K562 (cell line): ENCODE measurements around the gene RNF11. TPM values are rescaled to one million over a fixed set of nuclear protein-coding genes. Genes with fewer than 3 reads are reported as not detected.

Source experiments
- ATAC-seq: fragments of 200-7000 bp; cut with Tn5 transposase; 3 replicates; pipeline ENCODE4 v1.9.1; 2020; ENCODE audit warnings: moderate library complexity
- BruUV-seq: library from RNA; stranded (reverse); fragments of 400-500 nt; replicated peaks from 2 replicates; lab custom pipeline; 2021; lab: Mats Ljungman, UMichigan
- CTCF ChIA-PET: fragments of 300-600 bp; formaldehyde crosslinking; extraction: SDS; loops from one replicate; lab custom pipeline; 2021; ENCODE audit warnings: low intra/inter-chr PET ratio; lab: Yijun Ruan, JAX
- POLR2A ChIA-PET: fragments of 300-600, 350-650 bp; sonication (Branson Sonifier 250); formaldehyde crosslinking; extraction: SDS; loops from one replicate; lab custom pipeline; 2021; ENCODE audit warnings: antibody characterized with exemption, inconsistent platforms; lab: Yijun Ruan, JAX
- DNase-seq, 4 experiments: peaks; one replicate each; pipeline versions ENCODE4 v3.0.0 to v3.0.0-alpha.2; 2011 to 2018; ENCODE audit warnings: low spot score in 3 of 4, mixed read lengths in 3 of 4; ENCODE audit errors: extremely low read depth in 1 of 4
- FAIRE-seq: peaks from 2 replicates; lab custom pipeline; 2011; peaks lifted over from hg19 to GRCh38; lab: Jason Lieb, UNC
- H2AFZ ChIP-seq: 2 replicates; pipeline ENCODE4 v1.6.0; 2011; ENCODE audit warnings: low read depth, low read length, control low read depth, inconsistent platforms
- H3K27ac ChIP-seq: fragments of 200-600 bp; 3 replicates; pipeline ENCODE4 v1.8.0; 2011; ENCODE audit warnings: low read depth, mild to moderate bottlenecking, control low read depth, inconsistent platforms, low read length, moderate library complexity, mixed read lengths; ENCODE audit errors: extremely low read depth
- H3K27me3 ChIP-seq, 2 experiments: fragments of 300-600 bp in 1 of 2; 2 replicates in 1 of 2; 3 replicates in 1 of 2; pipeline versions ENCODE4 v1.6.0 to v1.8.0; 2011; ENCODE audit warnings: inconsistent platforms in 2 of 2, low read length in 2 of 2, mild to moderate bottlenecking in 1 of 2, mixed read lengths in 1 of 2, moderate library complexity in 1 of 2; ENCODE audit not compliant: control insufficient read depth in 2 of 2, insufficient read depth in 2 of 2
- H3K36me3 ChIP-seq: fragments of 300-600 bp; 3 replicates; pipeline ENCODE4 v1.8.0; 2011; ENCODE audit warnings: mild to moderate bottlenecking, low read length, inconsistent platforms; ENCODE audit not compliant: control insufficient read depth, insufficient read depth
- H3K4me1 ChIP-seq, 2 experiments: fragments of 200-600 bp in 1 of 2; replicated peaks in 1 of 2; 2 replicates in 1 of 2; 3 replicates in 1 of 2; pipeline versions ENCODE4 v1.5.1 to v1.8.0; 2011; ENCODE audit warnings: inconsistent platforms in 2 of 2, low read length in 2 of 2, mild to moderate bottlenecking in 1 of 2, mixed read lengths in 1 of 2, moderate library complexity in 1 of 2; ENCODE audit not compliant: control insufficient read depth in 2 of 2, insufficient read depth in 2 of 2
- H3K4me2 ChIP-seq: 2 replicates; pipeline ENCODE4 v1.6.1; 2011; ENCODE audit warnings: low read length, control low read depth, inconsistent platforms, mixed read lengths; ENCODE audit not compliant: insufficient read depth
- H3K4me3 ChIP-seq: fragments of 200-600 bp; sonication (generic), shearing (Covaris generic); 2 replicates; pipeline ENCODE4 v1.5.1; 2016; ENCODE audit warnings: control low read depth, inconsistent platforms
- H3K79me2 ChIP-seq: fragments of 200-600 bp; 3 replicates; pipeline ENCODE4 v1.8.0; 2011; ENCODE audit warnings: low read length, inconsistent platforms; ENCODE audit not compliant: control insufficient read depth, insufficient read depth
- H3K9ac ChIP-seq, 2 experiments: 2 replicates each; pipeline versions ENCODE4 v1.6.0 to v1.6.1; 2011; ENCODE audit warnings: low read depth in 2 of 2, low read length in 2 of 2, control low read depth in 1 of 2, inconsistent platforms in 1 of 2, mild to moderate bottlenecking in 1 of 2, mixed read lengths in 1 of 2; ENCODE audit not compliant: insufficient read depth in 1 of 2
- H3K9me1 ChIP-seq: one replicate; pipeline ENCODE4 v1.6.0; 2011; ENCODE audit warnings: inconsistent platforms, mild to moderate bottlenecking, low read length, moderate library complexity; ENCODE audit not compliant: control insufficient read depth, insufficient read depth
- H3K9me3 ChIP-seq: replicated peaks from 2 replicates; pipeline ENCODE4 v1.5.1; 2011; ENCODE audit warnings: low read depth, low read length, inconsistent platforms; ENCODE audit not compliant: control insufficient read depth, insufficient read depth
- H4K20me1 ChIP-seq: replicated peaks from 2 replicates; pipeline ENCODE4 v1.6.1; 2011; ENCODE audit warnings: low read length, inconsistent platforms, mixed read lengths; ENCODE audit not compliant: control insufficient read depth, insufficient read depth
- FOXJ3 ChIP-seq: sonication (generic); formaldehyde crosslinking; IDR thresholded peaks from 2 replicates; pipeline ENCODE4 v1.4.0; 2020; ENCODE audit warnings: mild to moderate bottlenecking, missing genetic modification reagents
- HDGF ChIP-seq: fragments of 450-650 bp; IDR thresholded peaks from 2 replicates; pipeline ENCODE4 v1.6.1; 2016
- KLF1 ChIP-seq: fragments of 450-650 bp; IDR thresholded peaks from 2 replicates; pipeline ENCODE4 v1.6.1; 2016; ENCODE audit warnings: missing genetic modification characterization, missing compliant biosample characterization
- KLF13 ChIP-seq: fragments of 450-650 bp; IDR thresholded peaks from 2 replicates; pipeline ENCODE4 v1.6.1; 2016; ENCODE audit warnings: missing genetic modification characterization, low read depth, mild to moderate bottlenecking, missing compliant biosample characterization, moderate library complexity, borderline replicate concordance
- MAX ChIP-seq: sonication (generic); formaldehyde crosslinking; IDR thresholded peaks from 2 replicates; pipeline ENCODE4 v1.9.0; 2022; ENCODE audit warnings: mild to moderate bottlenecking, missing genetic modification reagents
- MTA2 ChIP-seq: fragments of 450-650 bp; IDR thresholded peaks from 2 replicates; pipeline ENCODE4 v1.6.1; 2016; ENCODE audit warnings: low read depth
- POLR3A ChIP-seq: IDR thresholded peaks from 2 replicates; pipeline ENCODE4 v1.6.1; 2011; ENCODE audit warnings: borderline replicate concordance, mild to moderate bottlenecking, moderate library complexity; ENCODE audit not compliant: insufficient read length, insufficient read depth; ENCODE audit errors: extremely low read depth
- TCF3 ChIP-seq: sonication (generic); formaldehyde crosslinking; IDR thresholded peaks from 2 replicates; pipeline ENCODE4 v1.4.0; 2020; ENCODE audit warnings: mild to moderate bottlenecking, missing genetic modification reagents
- ZBTB1 ChIP-seq: sonication (generic); formaldehyde crosslinking; IDR thresholded peaks from 2 replicates; pipeline ENCODE4 v1.8.1; 2023; ENCODE audit warnings: missing genetic modification reagents, low read depth, mild to moderate bottlenecking, borderline replicate concordance
- ZNF175 ChIP-seq: fragments of 200-800 bp; sonication (Bioruptor generic); IDR thresholded peaks from 2 replicates; pipeline ENCODE4 v1.6.1; 2016; ENCODE audit warnings: low read depth, mild to moderate bottlenecking, missing genetic modification characterization, missing compliant biosample characterization
- ZNF354B ChIP-seq: fragments of 250-450 bp; sonication (Bioruptor Pico); IDR thresholded peaks from 2 replicates; pipeline ENCODE4 v1.4.0; 2020
- ZNF431 ChIP-seq: sonication (generic); formaldehyde crosslinking; IDR thresholded peaks from 2 replicates; pipeline ENCODE4 v1.8.0; 2022; ENCODE audit warnings: mild to moderate bottlenecking, missing genetic modification reagents
- ZNF668 ChIP-seq: fragments of 250-450 bp; sonication (Bioruptor Pico); IDR thresholded peaks from 2 replicates; pipeline ENCODE4 v1.8.0; 2022; ENCODE audit warnings: mild to moderate bottlenecking, inconsistent platforms
- ZNF76 ChIP-seq: fragments of 250-450 bp; sonication (Bioruptor Pico); IDR thresholded peaks from 2 replicates; pipeline ENCODE4 v1.4.0; 2020; ENCODE audit warnings: mild to moderate bottlenecking, moderate library complexity, borderline replicate concordance
- WGBS: fragments of 100-300 bp; shearing (Covaris generic); methylation state at CpG from one replicate; pipeline ENCODE4 v1.1.6; 2016; ENCODE audit warnings: low coverage, mixed read lengths; ENCODE audit not compliant: insufficient coverage; ENCODE audit errors: missing lambda C conversion rate; 5-methylcytosine and 5-hydroxymethylcytosine counted together
- in situ Hi-C: fragments of 300-500 bp; cut with MboI; formaldehyde crosslinking; loops from 4 replicates; pipeline ENCODE4 v1.15.0; 2018; ENCODE audit warnings: inconsistent platforms, mixed read lengths
- intact Hi-C: fragments of 100-400 bp; cut with micrococcal nuclease; formaldehyde crosslinking; loops from 2 replicates; pipeline ENCODE4 v1.14.2; 2022
- polyA plus RNA-seq, 8 experiments: library from polyadenylated mRNA; depleted of rRNA in 4 of 8; stranded (reverse) in 5 of 8; unstranded in 3 of 8; fragments of >200 nt; fragmentation: Nextera tagmentation in 2 of 8; fragmentation: Illumina TruSeq in 1 of 8; extraction: Ambion mirVana in 2 of 8; extraction: Trizol in 1 of 8; gene quantifications; 2 replicates each; pipeline versions ENCODE4 v1.2.1 to v1.2.3, GENCODE V29; 2011 to 2014; ENCODE audit warnings: inconsistent platforms in 1 of 8, missing spikeins in 1 of 8
- total RNA-seq, 7 experiments: library from RNA; depleted of rRNA in 6 of 7; stranded (reverse); fragments of >200 nt in 6 of 7; fragmentation: Illumina TruSeq in 2 of 7; extraction: Trizol in 2 of 7; gene quantifications; 2 replicates each; pipeline versions ENCODE4 v1.2.1 to v1.2.3, GENCODE V29; 2011 to 2021; ENCODE audit warnings: low replicate concordance in 1 of 7
- TF ChIP-seq, protein P1 (sequence below): IDR thresholded peaks from 2 replicates; pipeline ENCODE4 v1.6.1; 2016; ENCODE audit warnings: missing genetic modification characterization, missing compliant biosample characterization
- TF ChIP-seq, protein P2 (sequence below): fragments of 250-450 bp; sonication (Bioruptor Pico); IDR thresholded peaks from 2 replicates; pipeline ENCODE4 v1.9.0; 2021; ENCODE audit warnings: mild to moderate bottlenecking, inconsistent platforms

Gene RNF11
- total and polyA plus RNA-seq, 9 of the 15 experiments (the other 6 are each of a cell fraction or from before 2014, with no cell fraction given): 5.7 to 34.3 (median 23.1) TPM

DNA sequence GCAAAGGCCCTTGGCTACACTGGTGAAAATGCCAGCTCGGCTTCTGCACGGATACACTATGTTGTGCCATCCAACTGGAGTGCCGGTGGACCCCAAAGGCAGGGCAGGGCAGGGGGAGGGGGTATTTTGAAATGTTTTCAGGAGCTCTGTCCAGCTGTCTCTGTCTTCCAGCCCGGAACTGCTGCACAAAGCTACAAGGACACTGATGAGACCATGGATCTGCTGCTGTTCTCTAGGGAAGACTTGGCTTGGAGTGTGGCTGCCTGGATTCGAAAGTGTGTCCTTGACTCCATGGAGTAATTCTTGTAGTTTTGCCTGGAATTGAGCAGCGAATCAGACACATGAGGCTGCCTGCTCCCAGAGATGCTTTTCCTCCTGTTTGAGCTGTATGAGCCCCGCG, 51.9 kb downstream of the RNF11 start:
- 52% methylated on average over 8 of the region's 8 CpGs for WGBS
- ChIA-PET CTCF (no interaction called here), POLR2A (interaction anchor here (0.5 to 0.6 kb wide), 2 partner anchors 16 to 106 kb away, joined by 3 to 5 read pairs; no protein-coding TSS in a partner anchor)
- H2AFZ ChIP-seq: no peak overlapping the region
- H4K20me1 ChIP-seq: no peaks in the 10 kb centered on the region; the same call in 1 of the 2 replicates
- H3K79me2 ChIP-seq: no peaks in the 10 kb centered on the region
- H3K27me3 ChIP-seq: no peaks in the 10 kb centered on the region
- FAIRE-seq (no peak), DNase-seq (no peak), ATAC-seq (no peak)
- no TSS peak for BruUV-seq
- H3K4me1 ChIP-seq: peaks cover 19 to 23% of the 10 kb centered on the region in 2 experiments; a peak in 4 of 5 replicates
- no peaks in the 10 kb centered on the region for H3K9me3 ChIP-seq
- H3K9ac ChIP-seq: no peak overlapping the region
- TF ChIP-seq ZNF354B (CRISPR knock-in tag) (no peak), ZNF175 (no peak), MAX (CRISPR knock-in tag) (no peak), POLR3A (no peak), HDGF (no peak), MTA2 (no peak), ZNF76 (CRISPR knock-in tag) (no peak), ZNF668 (CRISPR knock-in tag) (no peak), ZBTB1 (no peak), KLF1 (tag) (no peak), KLF13 (tag) (no peak), ZNF431 (CRISPR knock-in tag) (no peak), TCF3 (CRISPR knock-in tag) (no peak), FOXJ3 (CRISPR knock-in tag) (no peak)
- TF ChIP-seq, protein P1, sequence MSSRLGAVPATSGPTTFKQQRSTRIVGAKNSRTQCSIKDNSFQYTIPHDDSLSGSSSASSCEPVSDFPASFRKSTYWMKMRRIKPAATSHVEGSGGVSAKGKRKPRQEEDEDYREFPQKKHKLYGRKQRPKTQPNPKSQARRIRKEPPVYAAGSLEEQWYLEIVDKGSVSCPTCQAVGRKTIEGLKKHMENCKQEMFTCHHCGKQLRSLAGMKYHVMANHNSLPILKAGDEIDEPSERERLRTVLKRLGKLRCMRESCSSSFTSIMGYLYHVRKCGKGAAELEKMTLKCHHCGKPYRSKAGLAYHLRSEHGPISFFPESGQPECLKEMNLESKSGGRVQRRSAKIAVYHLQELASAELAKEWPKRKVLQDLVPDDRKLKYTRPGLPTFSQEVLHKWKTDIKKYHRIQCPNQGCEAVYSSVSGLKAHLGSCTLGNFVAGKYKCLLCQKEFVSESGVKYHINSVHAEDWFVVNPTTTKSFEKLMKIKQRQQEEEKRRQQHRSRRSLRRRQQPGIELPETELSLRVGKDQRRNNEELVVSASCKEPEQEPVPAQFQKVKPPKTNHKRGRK (tag): no peak
- TF ChIP-seq, protein P2, sequence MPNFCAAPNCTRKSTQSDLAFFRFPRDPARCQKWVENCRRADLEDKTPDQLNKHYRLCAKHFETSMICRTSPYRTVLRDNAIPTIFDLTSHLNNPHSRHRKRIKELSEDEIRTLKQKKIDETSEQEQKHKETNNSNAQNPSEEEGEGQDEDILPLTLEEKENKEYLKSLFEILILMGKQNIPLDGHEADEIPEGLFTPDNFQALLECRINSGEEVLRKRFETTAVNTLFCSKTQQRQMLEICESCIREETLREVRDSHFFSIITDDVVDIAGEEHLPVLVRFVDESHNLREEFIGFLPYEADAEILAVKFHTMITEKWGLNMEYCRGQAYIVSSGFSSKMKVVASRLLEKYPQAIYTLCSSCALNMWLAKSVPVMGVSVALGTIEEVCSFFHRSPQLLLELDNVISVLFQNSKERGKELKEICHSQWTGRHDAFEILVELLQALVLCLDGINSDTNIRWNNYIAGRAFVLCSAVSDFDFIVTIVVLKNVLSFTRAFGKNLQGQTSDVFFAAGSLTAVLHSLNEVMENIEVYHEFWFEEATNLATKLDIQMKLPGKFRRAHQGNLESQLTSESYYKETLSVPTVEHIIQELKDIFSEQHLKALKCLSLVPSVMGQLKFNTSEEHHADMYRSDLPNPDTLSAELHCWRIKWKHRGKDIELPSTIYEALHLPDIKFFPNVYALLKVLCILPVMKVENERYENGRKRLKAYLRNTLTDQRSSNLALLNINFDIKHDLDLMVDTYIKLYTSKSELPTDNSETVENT: no peak
- no peak overlapping the region for H3K4me2 ChIP-seq
- no peak overlapping the region for H3K27ac ChIP-seq
- in situ Hi-C loops (no loop called here), intact Hi-C loops (loop anchor here (10.0 kb wide), 1 partner anchor 923 kb away; no protein-coding TSS in a partner anchor)
- H3K36me3 ChIP-seq: no peaks in the 10 kb centered on the region
- no peak overlapping the region for H3K4me3 ChIP-seq
- no peaks in the 10 kb centered on the region for H3K9me1 ChIP-seq
